ENCODE results near the gene SPEM1.

The SPEM1 gene

GRCh38 chr17:7428557-7428956, 8.4 kb downstream of the SPEM1 start, which contains the start of gene SPEM3:
Gene SPEM3, plus strand, starts transcription at chr17:7428857. Its CDS starts 46 bp downstream, at chr17:7428903.
- CTCF ChIA-PET, result interaction anchor here (0.7 kb wide), 1 partner anchor 62 kb away, joined by 3 read pairs; no protein-coding TSS in a partner anchor
- H3K27ac ChIP-seq, result no peak within 1 kb of the TSS
- no peak for DNase-seq (ENCODE audit: low spot score)
- POLR2A ChIA-PET (ENCODE audit: low non-redundant PET), result no interaction called here
- TF ChIP-seq CTCF (conservative IDR thresholded peaks at IDR 0.05; ENCODE audit: low read depth), result no peak

GRCh38 chr17:7429722-7430121, 9.6 kb downstream of the SPEM1 start:
- no peak for DNase-seq (ENCODE audit: low spot score)
- H3K27ac ChIP-seq, result no peak overlapping the region
- ChIA-PET CTCF (no interaction called here), POLR2A (ENCODE audit: low non-redundant PET) (no interaction called here)
- TF ChIP-seq CTCF (conservative IDR thresholded peaks at IDR 0.05; ENCODE audit: low read depth), result no peak

- TF ChIP-seq CTCF (conservative IDR thresholded peaks at IDR 0.05; ENCODE audit: low read depth), result no peak
- no peak for DNase-seq (ENCODE audit: low spot score)
- ChIA-PET POLR2A (ENCODE audit: low non-redundant PET) (no interaction called here), CTCF (no interaction called here)
- no peak overlapping the region for H3K27ac ChIP-seq
Observed at GRCh38 chr17:7431231-7431630, 11.1 kb downstream of the SPEM1 start.

GRCh38 chr17:7432296-7432695, 12.2 kb downstream of the SPEM1 start:
- no peak overlapping the region for H3K27ac ChIP-seq
- DNase-seq (ENCODE audit: low spot score), result no peak
- no peak for TF ChIP-seq CTCF (conservative IDR thresholded peaks at IDR 0.05; ENCODE audit: low read depth)
- CTCF ChIA-PET, result interaction anchor here (0.7 to 0.8 kb wide), 2 partner anchors 81 to 253 kb away, joined by 3 read pairs; no protein-coding TSS in a partner anchor
- POLR2A ChIA-PET (ENCODE audit: low non-redundant PET), result interaction anchor here (0.7 kb wide), 1 partner anchor 129 kb away, joined by 3 read pairs; no protein-coding TSS in a partner anchor

GRCh38 chr17:7435676-7436555, 15.8 kb downstream of the SPEM1 start:
- peak; percentile 65 for DNase-seq (ENCODE audit: low spot score)
- ChIA-PET CTCF (interaction anchor here (0.6 to 4.3 kb wide), 17 partner anchors 26 to 175 kb away, joined by 3 to 28 read pairs (median 5); partner anchors contain the start of genes PLSCR3, SENP3, TMEM256 and TNFSF13), POLR2A (ENCODE audit: low non-redundant PET) (interaction anchor here (0.7 to 1.8 kb wide), 4 partner anchors 32 to 125 kb away, joined by 3 to 7 read pairs (median 3); partner anchors contain the start of genes PLSCR3, POLR2A and TMEM256)
- peak; percentile 23; the same call in 1 of the 2 replicates for TF ChIP-seq CTCF (conservative IDR thresholded peaks at IDR 0.05; ENCODE audit: low read depth)
- peak overlapping the region; percentile 92 for H3K27ac ChIP-seq

- ChIA-PET CTCF (interaction anchor here (0.5 to 4.3 kb wide), 31 partner anchors 16 to 256 kb away, joined by 3 to 28 read pairs (median 4); partner anchors contain the start of genes PLSCR3, SENP3, SOX15 and TMEM256), POLR2A (ENCODE audit: low non-redundant PET) (interaction anchor here (0.7 to 1.8 kb wide), 4 partner anchors 33 to 48 kb away, joined by 3 to 7 read pairs (median 4); partner anchors contain the start of genes PLSCR3, POLR2A and TMEM256)
- peak; percentile 97 for TF ChIP-seq CTCF (conservative IDR thresholded peaks at IDR 0.05; ENCODE audit: low read depth)
- peak overlapping the region; percentile 92 for H3K27ac ChIP-seq
- DNase-seq (ENCODE audit: low spot score), result peak; percentile 72
Observed at GRCh38 chr17:7436556-7437368, 16.6 kb downstream of the SPEM1 start.
